HL-60/S4 treated with retinoic acid at 250 ng/mL for 4 days and 3 days (cell line): Measurements from ENCODE around the gene MYO18B.
"Not testable (repeated sequence)": the region's sequence is repeated elsewhere in the genome, so short reads cannot be mapped to it uniquely, and the experiment has no call there.

ENCODE experiments used
- in situ Hi-C: fragments of 300-500 bp; cut with MboI; formaldehyde crosslinking; loops from 2 replicates; pipeline ENCODE4 v1.7.0; 2022; ENCODE audit warnings: low sequenced_read_pairs

MYO18B gene, protein sequence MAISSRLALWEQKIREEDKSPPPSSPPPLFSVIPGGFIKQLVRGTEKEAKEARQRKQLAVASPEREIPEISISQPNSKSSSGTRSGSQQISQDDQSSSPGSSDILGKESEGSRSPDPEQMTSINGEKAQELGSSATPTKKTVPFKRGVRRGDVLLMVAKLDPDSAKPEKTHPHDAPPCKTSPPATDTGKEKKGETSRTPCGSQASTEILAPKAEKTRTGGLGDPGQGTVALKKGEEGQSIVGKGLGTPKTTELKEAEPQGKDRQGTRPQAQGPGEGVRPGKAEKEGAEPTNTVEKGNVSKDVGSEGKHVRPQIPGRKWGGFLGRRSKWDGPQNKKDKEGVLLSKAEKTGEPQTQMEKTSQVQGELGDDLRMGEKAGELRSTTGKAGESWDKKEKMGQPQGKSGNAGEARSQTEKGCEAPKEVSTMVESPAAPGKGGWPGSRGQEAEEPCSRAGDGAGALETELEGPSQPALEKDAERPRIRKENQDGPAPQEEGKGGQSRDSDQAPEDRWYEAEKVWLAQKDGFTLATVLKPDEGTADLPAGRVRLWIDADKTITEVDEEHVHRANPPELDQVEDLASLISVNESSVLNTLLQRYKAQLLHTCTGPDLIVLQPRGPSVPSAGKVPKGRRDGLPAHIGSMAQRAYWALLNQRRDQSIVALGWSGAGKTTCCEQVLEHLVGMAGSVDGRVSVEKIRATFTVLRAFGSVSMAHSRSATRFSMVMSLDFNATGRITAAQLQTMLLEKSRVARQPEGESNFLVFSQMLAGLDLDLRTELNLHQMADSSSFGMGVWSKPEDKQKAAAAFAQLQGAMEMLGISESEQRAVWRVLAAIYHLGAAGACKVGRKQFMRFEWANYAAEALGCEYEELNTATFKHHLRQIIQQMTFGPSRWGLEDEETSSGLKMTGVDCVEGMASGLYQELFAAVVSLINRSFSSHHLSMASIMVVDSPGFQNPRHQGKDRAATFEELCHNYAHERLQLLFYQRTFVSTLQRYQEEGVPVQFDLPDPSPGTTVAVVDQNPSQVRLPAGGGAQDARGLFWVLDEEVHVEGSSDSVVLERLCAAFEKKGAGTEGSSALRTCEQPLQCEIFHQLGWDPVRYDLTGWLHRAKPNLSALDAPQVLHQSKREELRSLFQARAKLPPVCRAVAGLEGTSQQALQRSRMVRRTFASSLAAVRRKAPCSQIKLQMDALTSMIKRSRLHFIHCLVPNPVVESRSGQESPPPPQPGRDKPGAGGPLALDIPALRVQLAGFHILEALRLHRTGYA (N-terminal part only)

DNA sequence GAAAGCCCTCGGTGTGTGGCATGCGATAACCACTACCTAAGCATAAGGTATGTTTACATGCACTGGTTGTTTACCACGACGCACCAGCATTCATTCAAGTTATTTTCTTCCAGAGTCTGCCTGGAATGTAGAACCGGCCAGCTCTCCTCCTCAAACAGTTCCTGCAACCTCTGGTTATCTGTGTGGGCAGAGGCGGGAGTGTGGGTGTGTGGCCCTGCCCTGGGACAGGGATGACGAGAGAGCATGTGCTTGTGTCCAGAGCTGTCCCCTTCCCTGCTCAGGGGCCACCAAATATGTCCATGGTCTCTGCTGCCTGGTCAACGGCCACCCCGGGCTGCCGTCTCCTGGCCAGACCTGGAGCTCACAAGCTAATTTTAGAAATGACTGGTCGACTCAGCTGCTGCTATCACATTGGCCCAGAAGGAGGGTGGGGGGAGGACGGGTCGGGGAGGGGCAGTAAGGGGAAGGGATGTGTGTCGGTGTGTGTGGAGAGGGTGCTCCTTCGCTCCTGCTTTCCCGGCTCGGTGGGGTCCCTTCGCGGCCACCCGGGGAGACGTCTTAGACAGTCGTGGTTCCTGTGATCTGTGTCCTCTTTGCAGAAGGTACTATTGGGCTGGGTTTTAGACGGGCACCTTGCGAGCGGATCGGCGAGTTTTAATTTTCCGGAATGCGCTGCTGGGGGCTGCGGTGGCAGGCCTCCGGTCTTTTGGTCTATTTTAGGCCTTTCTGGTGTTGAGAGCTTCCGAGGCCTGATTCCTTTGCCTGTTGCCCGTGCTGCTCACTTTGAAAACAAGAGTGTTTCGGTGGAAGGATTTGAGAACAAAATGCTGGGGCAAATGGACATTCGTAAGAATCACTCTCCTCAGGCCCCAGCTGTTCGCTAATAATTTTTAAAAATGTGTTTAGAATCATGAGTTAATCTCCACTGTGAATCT, at the start of gene MYO18B:
MYO18B (plus strand) TSS at position 497 of the 935 bp plus-strand sequence. CDS start 18,905 bp downstream, outside the sequence.
- in situ Hi-C loops, result no loop called here

DNA sequence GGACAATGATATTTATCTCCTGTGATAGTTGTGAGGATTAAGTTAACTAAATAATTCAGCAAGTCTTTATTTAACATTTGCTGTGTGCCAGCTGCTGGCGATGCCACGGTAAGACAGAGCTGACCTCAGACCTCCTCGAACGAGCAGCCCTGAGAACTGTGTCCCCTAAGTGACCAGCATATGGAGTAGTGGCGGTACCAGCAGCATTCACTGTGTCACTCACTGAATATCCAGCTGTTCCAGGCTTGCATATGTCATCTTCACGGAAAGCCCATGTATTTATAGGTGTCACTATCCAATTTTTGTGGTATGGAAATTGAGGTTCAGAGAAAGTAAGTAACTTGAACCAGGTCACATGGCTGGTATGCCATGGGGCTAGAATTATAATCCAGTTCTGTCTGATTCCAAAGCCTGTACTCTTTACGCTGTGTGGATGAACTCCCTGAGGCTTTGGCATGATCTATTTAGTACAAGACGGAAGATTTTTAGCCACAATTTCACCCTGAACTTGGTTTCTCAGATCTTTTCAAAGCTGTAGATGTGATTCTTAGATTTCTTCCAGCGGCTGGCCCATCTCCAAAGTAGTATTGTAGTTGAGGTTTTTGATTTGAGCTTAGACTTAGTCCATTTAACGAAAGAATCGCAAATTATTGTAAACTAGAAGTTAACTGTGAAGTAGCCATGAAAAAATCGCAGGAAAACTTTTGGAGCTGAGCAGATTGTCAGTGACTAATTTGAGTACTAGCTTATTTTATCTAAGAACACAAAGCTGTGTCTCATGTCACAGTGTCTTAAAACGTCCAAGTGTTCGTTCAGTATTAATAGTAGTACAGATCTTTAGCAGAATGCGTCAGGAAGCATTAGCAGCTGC, 49.4 kb upstream of the MYO18B start:
- in situ Hi-C loops, result no loop called here

DNA sequence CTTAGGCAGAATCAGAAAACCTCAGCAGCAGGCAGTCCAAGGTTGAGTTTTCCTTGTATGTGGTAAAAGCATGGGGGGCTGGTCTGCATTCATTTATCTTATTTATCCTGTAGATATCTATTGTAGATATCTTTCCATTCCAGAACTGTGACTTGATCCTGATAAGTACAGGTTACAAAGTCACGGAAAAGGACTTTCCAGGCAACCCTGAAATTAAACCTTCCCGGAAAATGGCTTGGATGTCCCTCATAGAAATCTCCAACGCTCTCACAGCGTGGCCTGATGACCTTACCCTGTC, 48.8 kb upstream of the MYO18B start:
- in situ Hi-C loops, result no loop called here

DNA sequence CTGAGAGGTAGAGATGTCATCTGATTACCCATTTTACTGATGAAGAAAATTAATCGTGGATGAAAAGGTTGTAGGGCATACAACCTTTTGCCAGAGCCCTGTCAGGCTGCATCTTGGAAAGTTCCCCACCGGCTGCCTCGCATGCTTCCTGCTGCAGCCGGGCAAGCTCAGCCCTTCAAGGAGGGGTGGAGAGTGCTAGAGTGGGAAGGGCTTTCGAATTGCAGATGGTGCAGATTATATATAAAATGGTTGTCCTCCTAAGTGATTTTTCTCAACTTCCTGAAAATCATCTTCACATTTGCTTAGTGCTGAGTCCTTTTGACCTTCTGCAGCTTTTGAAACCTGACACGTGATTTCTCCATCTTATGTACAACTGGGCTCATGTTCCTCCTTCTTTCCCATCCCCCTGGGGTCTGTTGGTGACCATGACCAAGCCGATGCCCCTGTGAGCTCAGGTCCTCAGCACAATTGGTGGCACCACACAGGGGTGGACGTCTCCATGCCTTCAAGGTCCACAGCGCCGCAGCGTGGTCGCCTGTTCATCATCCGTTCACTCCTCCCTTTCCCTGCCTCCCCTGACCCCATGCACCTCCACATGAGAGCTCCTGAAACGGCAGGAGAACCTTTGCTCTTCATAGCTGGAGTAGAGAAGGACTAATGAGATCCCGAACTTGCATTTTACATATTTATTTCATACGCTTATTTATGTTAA, 47.6 kb upstream of the MYO18B start:
- in situ Hi-C loops, result no loop called here

DNA sequence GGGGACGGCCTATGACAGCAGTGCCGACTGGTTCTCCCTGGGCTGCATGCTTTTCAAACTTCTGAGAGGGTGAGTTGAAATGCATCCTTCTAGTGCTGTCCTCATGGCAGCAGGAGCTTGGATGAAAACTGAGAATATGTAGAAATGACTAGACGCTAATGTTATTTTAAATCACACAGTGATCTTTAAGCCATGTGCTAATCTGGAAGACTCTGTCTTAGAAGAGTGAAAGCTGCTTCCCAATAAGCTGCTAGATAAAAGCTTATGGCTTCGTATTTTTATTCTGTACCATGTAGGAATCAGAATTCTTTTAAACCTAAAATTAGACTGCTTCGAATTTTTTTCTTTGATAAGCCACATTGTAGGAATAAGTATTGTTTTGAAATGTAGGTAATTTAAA, 46.8 kb upstream of the MYO18B start:
- in situ Hi-C loops, result no loop called here

DNA sequence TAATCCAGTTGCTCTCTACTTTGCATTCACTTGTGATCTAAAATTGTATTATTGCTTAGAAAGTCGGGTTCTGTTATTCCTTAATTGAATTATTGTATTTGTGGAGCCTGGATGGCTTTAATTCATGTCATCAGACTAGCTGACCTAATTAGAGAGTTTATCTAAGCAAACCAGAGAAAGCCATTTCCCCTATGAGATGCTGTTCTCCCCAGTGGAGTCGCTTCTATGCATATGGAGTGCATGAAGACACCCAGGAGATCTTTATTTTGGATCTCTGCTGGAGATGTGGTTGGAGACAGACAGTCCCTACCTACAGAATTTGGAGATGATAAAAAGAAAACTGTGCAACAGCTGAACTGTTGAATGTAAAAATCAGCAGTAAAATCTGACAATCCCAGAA, 45.2 kb upstream of the MYO18B start:
- in situ Hi-C loops, result no loop called here

DNA sequence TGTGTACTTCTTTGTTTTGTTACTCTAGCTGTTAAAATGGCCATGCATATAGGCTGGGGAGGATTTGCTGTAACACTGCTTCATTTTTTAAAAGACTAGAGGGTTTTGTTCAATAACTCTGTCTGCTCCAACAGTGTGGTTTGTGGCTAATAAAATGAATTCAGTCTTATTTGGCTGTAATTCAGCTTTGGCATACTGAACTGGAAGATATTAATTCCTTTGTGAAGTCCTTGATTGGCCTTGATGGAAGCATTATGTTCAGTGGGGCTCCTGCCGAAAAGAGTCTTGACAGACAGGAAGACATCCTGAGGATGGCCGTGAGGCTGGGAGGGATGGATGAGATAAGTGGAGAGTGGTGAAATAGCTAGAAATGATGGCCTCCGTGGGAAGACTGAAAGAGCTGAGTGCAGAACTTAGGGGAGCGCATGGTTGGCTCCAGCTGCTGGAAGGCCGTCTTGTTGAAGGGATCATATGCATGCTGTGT, 44.8 kb upstream of the MYO18B start:
- in situ Hi-C loops, result no loop called here

DNA sequence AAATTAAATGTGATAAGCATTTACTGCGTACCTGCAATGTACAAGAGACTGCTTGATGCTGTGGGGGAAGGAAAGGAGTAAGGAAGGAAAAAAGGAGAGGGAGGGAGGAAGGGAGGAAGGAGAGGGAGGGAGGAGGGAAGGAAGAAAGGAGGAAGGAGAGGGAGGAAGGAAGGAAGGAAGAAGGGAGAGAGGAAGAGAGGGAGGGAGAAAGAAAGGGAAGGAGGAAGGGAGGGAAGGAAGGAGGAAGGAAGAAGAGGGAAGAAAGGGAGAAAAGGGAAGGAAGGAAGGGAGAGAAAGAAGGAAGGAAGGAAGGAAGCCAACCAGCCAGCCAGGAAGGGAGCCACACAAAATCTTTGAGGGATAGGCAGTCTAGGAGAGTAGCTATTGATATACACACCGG, 44.0 kb upstream of the MYO18B start:
- in situ Hi-C loops, result no loop called here

DNA sequence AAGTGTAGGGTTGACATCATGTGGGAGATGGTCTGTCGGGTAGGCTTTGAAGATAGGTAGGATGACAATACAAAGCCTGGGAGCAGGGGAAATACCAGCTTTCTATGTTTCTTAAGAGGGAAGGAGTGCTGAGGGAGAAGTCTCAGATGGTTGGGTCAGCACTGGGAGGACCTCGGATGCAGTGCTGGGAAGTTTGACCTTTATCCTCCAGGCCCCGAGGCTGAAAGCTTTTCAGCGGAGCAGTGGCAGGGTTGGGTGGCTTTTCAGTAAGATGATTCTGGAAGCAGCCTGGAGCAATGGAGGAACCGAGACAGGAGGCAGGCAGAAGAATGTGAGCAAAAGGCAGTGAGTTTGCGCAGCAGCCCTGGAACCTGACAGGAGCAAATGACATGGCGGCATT, 43.5 kb upstream of the MYO18B start:
- in situ Hi-C loops, result no loop called here

DNA sequence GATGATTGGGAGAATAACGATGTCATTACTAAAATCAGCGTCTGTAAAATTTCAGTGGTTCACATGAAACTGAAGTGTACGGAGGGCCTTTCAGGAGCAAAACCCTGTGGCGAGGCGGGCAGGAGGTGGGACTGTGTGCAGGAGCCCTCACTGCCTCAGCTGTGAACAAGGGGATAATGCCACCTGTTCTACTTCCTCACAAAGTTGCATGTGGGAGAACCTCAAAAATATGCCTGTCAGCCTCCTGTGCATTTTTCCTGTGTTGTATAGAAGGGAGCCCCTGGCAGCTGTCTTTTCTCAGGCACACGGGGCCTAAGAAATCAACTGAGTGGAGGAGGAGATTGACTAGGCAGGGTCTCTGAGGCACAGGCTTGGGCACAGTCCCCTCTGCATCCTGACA, 43.0 kb upstream of the MYO18B start:
- in situ Hi-C loops, result no loop called here

DNA sequence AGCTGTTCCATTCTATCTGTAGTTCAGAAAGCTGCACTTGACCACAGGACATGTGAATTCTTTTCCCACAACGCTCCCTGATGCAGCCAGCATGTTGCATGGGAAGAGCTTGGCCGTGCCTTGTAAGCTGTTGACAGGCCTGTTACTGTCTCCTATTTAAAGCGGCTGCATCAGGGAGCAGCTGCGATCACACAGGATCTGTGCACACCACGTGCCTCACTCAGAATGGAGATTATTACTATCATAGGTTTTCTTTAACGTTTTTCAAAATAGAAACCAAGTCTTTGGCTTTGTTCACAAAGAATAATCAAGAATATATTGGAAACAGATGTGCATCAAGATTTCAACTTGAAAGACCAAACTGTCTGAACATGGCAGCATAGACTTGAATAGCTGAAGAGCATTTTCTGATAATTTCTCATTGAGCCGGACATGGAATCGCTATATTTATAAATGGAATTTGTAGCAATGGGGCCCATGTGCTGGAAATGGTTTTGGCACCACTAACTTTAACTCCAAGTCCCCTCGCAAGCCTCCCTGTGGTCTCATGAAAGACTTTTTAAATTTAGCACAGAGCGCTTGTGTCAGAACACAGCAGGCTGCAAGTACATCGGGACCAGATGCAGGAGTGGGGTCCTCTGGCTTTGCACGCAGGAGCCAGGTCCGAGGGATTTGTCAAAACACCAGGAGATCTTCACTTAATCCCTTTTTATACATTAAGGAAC, 40.8 kb upstream of the MYO18B start:
- in situ Hi-C loops, result no loop called here

DNA sequence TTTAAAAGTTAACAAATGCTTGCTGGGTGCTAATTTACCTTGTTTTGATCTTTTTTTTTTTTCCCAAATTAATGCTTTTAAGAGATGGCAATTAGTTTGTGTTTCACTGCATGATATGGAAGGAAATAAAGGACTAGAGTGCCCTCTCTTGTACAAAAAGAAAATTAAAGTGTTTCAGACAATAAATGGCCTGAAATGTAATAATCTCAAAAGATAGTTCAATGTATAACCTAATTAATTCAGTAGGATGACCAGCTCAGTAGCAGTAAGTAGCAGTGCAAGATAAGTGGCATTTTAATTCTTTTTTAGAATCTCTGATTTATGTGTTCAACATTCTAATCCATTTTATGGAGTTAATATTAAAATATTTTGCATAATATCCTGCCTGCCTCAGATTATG, 39.9 kb upstream of the MYO18B start:
- in situ Hi-C loops, result no loop called here

DNA sequence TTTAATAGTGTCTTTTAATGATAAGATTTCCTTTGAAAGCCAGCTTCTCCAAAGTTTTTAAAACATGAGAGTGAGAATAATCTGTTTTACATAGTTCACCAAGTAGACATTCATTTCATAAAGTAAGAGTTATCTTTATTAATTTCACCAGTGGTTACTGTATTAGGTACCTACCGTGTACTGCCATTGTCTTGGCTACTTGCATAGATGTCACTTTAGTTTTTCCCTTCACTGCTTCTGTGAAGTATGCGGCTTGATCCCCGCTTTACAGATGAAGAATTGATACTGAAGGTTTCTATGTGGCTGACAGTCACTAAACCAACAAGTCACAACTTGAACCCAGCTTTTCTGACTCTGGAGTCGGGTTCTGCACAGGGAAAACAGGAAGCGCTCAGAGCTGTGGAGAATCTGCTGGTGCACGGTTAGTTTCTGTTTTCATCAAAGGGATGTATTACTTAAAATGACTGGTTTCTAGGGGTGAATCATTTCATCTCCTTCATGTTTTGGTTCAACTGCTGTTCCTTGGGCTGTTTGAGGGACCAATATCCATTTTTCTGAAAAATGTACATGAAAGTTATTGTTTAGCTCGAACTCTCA, 39.3 kb upstream of the MYO18B start:
- in situ Hi-C loops, result no loop called here

DNA sequence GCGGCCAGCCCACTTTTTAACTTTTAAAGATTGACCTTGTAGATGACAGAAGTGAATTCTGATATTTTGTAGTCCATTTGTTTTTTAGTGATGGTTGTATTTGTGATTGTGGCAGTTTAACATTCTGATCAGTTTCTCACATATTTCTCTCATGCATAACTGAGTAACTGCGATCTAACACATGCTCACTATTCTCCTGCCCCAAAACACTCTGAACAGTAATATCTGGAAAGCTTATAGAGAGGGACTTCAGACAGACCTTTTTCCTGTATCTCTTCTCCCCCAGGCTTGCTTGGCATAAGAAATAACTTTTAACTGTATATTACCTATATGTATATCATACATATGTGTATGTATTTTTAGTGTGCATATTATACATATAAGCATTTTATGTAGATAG, 37.3 kb upstream of the MYO18B start:
- in situ Hi-C loops, result no loop called here

DNA sequence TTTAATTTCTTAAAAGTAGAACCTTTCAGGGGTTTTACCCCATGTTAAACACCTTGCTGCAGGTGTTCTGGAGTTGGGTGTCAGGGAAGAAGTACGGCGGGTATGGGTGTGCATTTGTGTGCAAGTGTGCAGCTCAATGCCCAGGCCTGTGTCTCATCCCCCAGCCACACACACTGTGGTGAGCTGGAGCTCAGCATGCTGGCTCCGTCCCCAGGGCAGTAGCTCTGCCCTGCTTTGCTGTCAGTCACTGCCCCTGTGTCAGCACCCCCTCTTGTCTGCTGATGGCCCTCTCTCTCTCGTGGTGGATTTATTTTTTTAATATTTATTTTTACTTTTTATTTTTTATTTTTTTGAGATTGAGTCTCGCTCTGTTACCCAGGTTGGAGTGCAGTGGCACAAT, 35.8 kb upstream of the MYO18B start:
- in situ Hi-C loops, result no loop called here

DNA sequence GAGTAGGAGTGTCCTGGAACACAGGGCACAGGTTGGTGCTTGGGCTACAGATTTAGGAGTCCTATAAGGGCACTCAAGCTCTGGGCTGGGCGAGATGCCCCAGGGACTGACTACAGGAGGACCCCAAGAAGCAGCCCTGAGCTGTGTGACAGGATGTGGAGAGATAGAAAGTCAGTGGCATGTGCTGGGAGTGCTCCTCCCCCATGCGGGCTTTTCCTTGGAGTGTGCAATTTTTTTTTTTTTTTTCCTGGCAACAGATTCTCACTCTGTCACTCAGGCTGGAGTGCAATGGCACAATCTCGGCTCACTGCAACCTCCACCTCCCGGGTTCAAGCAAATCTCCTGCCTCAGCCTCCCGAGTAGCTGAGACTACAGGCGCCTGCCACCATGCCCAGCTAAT, 33.6 kb upstream of the MYO18B start:
- in situ Hi-C loops, result not testable (repeated sequence)

DNA sequence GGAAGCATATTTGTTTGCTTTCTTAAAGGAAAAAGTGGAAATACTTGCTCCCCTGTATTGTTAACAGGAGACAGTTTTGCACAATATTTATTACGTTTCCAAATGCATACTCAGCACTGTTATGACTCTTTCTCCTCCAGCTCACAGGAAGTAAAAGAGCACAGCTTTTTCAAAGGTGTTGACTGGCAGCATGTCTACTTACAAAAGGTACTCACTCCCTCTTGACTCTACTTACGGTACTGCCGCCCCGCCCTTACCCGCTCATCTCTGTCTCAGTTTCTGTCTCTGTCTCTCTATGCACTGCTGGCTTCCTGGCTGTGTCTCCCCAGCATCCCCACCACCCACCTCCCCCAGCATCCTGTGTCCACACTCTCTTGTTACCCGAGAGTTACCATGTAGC, 32.2 kb upstream of the MYO18B start:
- in situ Hi-C loops, result no loop called here

DNA sequence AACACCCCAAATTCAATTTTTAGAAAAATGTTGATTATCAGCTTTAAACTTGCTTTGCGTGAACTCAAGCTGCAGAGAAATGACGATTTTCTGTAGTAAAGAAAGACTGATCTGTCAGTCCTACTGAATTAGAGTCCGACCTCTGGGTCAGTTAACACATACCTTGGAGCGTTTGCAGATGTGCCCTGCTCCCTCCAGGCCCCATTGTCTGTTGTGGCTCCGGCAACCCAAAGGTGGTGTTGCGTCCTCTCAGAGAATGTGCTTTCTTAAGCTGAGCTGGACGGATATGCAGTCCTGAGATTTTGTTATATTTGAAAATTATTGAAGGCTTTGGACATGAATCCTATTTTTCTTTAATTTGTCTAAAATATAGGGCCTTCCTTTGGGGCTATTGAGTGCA, 31.5 kb upstream of the MYO18B start:
- in situ Hi-C loops, result no loop called here
